ENCODE data around the gene EXOC4. TPM values are rescaled to one million over a fixed set of nuclear protein-coding genes. Genes with fewer than 3 reads are reported as not detected.

The EXOC4 gene
- total and polyA plus RNA-seq, 7 donors: 7.6 to 63.0 (median 29.1) TPM

DNA sequence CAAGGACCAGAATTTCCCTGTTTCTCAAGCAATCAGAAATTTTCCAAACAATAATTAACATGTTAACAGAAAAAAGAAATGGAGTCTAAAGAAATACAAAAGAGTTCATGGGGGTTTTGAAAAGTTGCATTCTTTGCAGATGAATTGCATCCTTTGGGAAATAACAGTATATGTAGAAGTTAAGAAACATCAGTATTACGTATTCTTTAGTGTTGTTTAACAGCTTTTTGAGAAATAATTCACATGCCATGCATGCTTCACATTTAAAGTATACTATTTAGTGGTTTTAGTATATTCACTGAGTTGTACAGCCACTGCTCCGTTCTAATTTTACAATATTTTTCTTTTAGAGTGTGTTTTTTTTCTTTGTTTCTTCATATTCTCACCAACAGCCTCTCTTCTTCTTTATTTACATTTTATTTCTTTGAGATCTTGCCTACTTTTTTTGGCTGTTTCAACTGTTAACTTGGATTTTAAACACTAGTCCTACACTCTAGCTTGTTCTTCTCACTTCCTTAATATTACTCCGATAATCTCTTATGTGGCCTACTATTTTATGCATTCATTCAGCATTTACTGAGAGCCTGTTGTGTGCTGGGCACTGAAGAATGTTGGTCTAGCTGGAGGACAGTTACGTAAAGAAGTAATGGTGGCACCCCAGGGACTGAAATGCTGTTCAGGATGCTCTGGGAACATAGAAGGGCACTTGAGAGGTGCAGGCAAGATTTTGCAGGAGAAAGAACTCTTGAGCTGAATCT, 330.1 kb downstream of the EXOC4 start:
- 79 to 88% (median 88%) methylated on average over 4 of the region's 4 CpGs for WGBS, 3 donors
- DNase-seq (no peak), ATAC-seq (no peak)
- Histone ChIP-seq H3K4me1 (no peaks in the 10 kb centered on the region), H3K9me3 (no peaks in the 10 kb centered on the region), H3K4me3 (no peak overlapping the region), H3K27ac (no peak overlapping the region), H3K36me3 (ENCODE audit: insufficient read depth in 1 of 2, low read depth in 1 of 2) (no peaks in the 10 kb centered on the region), H3K27me3 (ENCODE audit: insufficient read depth in 3 of 3, low read length in 2 of 3) (no peaks in the 10 kb centered on the region)
- TF ChIP-seq, protein P1, sequence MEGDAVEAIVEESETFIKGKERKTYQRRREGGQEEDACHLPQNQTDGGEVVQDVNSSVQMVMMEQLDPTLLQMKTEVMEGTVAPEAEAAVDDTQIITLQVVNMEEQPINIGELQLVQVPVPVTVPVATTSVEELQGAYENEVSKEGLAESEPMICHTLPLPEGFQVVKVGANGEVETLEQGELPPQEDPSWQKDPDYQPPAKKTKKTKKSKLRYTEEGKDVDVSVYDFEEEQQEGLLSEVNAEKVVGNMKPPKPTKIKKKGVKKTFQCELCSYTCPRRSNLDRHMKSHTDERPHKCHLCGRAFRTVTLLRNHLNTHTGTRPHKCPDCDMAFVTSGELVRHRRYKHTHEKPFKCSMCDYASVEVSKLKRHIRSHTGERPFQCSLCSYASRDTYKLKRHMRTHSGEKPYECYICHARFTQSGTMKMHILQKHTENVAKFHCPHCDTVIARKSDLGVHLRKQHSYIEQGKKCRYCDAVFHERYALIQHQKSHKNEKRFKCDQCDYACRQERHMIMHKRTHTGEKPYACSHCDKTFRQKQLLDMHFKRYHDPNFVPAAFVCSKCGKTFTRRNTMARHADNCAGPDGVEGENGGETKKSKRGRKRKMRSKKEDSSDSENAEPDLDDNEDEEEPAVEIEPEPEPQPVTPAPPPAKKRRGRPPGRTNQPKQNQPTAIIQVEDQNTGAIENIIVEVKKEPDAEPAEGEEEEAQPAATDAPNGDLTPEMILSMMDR (IDR thresholded peaks at IDR 0.05): no peak
- intact Hi-C loops (cut with DNase I): no loop called here

DNA sequence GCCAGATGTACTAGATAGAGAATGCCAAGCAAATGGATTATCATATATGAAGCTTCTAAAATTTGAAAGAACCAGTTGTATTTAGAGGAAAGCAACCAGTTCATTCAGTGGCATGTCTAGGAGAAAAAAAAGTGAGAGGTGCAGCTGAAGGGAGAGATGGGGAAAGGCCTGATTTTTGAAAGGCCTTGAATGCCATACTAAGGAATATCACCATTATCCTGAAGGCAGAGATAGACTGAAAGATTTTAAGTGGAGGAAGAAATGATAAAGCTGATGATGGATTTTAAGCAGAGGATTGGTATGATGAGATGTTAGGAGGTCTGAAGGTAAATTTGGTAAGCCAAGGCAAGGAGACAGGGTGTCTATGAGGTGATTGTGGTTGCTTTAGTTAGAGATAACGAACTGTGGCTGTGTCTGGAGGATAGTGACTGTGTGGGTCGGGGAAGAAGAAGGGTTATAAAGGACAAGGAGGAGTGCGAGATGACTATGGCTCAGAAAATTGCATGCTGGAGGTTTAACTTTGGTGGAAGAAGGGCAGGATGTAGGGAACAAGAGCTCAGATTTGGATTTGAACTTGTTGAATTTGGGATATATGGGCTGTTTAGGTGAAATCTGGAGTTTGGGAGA, 330.8 kb downstream of the EXOC4 start:
- no peak overlapping the region for H3K4me3 ChIP-seq
- H3K27ac ChIP-seq: no peak overlapping the region
- H3K4me1 ChIP-seq: no peaks in the 10 kb centered on the region
- no peak for DNase-seq
- no peak for ATAC-seq
- H3K36me3 ChIP-seq (ENCODE audit: insufficient read depth in 1 of 2, low read depth in 1 of 2): no peaks in the 10 kb centered on the region
- H3K9me3 ChIP-seq: no peaks in the 10 kb centered on the region
- TF ChIP-seq, protein P1 (IDR thresholded peaks at IDR 0.05): no peak
- intact Hi-C loops (cut with DNase I): no loop called here
- WGBS, 3 donors: 94 to 99% (median 95%) methylated on average over 3 of the region's 3 CpGs
- no peaks in the 10 kb centered on the region for H3K27me3 ChIP-seq (ENCODE audit: insufficient read depth in 3 of 3, low read length in 2 of 3)

DNA sequence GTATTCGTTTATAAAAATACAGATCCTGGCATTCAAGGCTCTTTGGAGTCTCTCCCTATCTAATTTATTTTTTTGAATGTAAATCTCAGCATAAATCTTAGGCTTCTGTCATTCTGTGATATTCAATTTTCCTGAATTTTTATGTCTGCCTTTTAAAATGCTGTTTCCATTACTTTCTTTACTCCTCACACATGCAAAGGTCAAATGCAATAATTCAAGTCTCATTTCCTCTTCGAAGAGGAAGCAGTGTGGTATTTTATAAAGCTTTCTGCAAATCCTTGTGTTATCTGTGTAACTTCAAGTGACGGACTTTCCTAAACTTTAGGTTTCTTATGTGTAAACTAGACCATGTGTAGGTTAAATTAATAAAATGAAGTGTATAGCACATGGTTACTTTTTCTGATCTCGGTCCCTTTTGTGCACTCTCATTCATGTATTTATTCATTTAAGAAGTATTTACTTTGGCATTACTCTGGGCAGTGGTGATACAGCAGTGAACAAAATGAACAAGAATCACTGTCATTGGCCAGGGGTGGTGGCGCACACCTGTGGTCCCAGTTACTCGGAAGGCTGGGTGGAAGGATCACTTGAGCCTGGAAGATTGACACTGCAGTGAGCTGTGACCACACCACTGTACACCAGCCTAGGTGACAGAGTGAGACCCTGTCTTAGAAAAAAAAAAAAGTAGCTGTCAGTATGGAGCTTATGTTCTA, 332.2 kb downstream of the EXOC4 start:
- intact Hi-C loops (cut with DNase I): no loop called here
- Histone ChIP-seq H3K27ac (no peak overlapping the region), H3K4me1 (no peaks in the 10 kb centered on the region), H3K4me3 (no peak overlapping the region), H3K36me3 (ENCODE audit: insufficient read depth in 1 of 2, low read depth in 1 of 2) (no peaks in the 10 kb centered on the region), H3K27me3 (ENCODE audit: insufficient read depth in 3 of 3, low read length in 2 of 3) (no peaks in the 10 kb centered on the region), H3K9me3 (no peaks in the 10 kb centered on the region)
- 82 to 91% (median 86%) methylated on average over 6 of the region's 6 CpGs for WGBS, 3 donors
- TF ChIP-seq, protein P1 (IDR thresholded peaks at IDR 0.05): no peak
- ATAC-seq (no peak), DNase-seq (no peak)

DNA sequence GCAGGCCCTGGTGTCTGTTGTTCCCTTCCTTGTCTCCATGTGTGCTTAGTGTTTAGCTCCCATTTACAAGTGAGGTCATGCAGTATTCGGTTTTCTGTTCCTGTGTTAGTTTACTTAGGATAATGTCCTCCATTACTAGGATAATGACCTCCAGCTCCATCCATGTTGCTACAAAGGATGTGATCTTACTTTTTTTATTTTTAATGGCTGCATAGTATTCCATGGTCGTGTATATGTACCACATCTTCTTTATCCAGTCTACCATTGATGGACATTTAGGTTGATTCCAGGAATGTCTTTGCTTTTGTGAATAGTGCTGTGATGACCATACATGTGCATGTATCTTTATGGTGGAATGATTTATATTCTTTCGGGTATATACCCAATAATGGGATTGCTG, 333.4 kb downstream of the EXOC4 start:
- H3K27me3 ChIP-seq (ENCODE audit: insufficient read depth in 3 of 3, low read length in 2 of 3): no peaks in the 10 kb centered on the region
- H3K9me3 ChIP-seq: no peaks in the 10 kb centered on the region
- TF ChIP-seq, protein P1 (IDR thresholded peaks at IDR 0.05): no peak
- no peaks in the 10 kb centered on the region for H3K36me3 ChIP-seq (ENCODE audit: insufficient read depth in 1 of 2, low read depth in 1 of 2)
- no peaks in the 10 kb centered on the region for H3K4me1 ChIP-seq
- ATAC-seq (no peak), DNase-seq (no peak)
- no peak overlapping the region for H3K4me3 ChIP-seq
- H3K27ac ChIP-seq: no peak overlapping the region
- 95 to 97% (median 97%) methylated on average over 3 of the region's 3 CpGs for WGBS, 3 donors
- intact Hi-C loops (cut with DNase I): no loop called here
